HPDE6-E6E7 (cell line): ENCODE results near the gene DPYD.

ENCODE experiments used
- DNase-seq: peaks from one replicate; pipeline ENCODE4 v3.0.0; 2011; ENCODE audit warnings: missing footprints; ENCODE audit errors: extremely low spot score

The DPYD gene

GRCh38 chr1:97044159-97044760, 876.6 kb downstream of the DPYD start:
- DNase-seq = no peak

GRCh38 chr1:97042551-97042950, 878.3 kb downstream of the DPYD start:
- no peak for DNase-seq

GRCh38 chr1:97041026-97041425, 879.8 kb downstream of the DPYD start:
- DNase-seq = no peak

- no peak for DNase-seq
These were observed 882.4 kb downstream of the DPYD start for GRCh38 chr1:97038410-97038809.

GRCh38 chr1:97034651-97035050, 886.2 kb downstream of the DPYD start:
- DNase-seq = no peak

- DNase-seq = no peak
These were observed 886.9 kb downstream of the DPYD start for GRCh38 chr1:97033949-97034348.
